Fibroblast of pulmonary artery (primary cell): ENCODE data around the gene ZNF423.

ENCODE experiments used
- DNase-seq: peaks from one replicate; pipeline ENCODE4 v3.0.0-alpha.2; 2010; ENCODE audit warnings: low read depth
- H3K4me3 ChIP-seq: replicated peaks from 2 replicates; pipeline ENCODE4 v1.5.1; 2011; ENCODE audit warnings: low read depth, mild to moderate bottlenecking, control low read depth, low read length, moderate library complexity
- CTCF ChIP-seq: IDR thresholded peaks from 2 replicates; pipeline ENCODE4 v1.5.1; 2011; ENCODE audit warnings: mild to moderate bottlenecking, control low read depth, low read length, inconsistent platforms; ENCODE audit errors: missing control alignments

Gene ZNF423

GRCh38 chr16:49635591-49636581 lies 220.0 kb downstream of the ZNF423 start:
- H3K4me3 ChIP-seq, result no peak overlapping the region
- no peak for TF ChIP-seq CTCF
- DNase-seq, result no peak

GRCh38 chr16:49635009-49635350 lies 220.9 kb downstream of the ZNF423 start:
- DNase-seq, result no peak
- no peak overlapping the region for H3K4me3 ChIP-seq
- TF ChIP-seq CTCF, result no peak

- no peak for TF ChIP-seq CTCF
- no peak for DNase-seq
- H3K4me3 ChIP-seq, result no peak overlapping the region
These were observed 221.5 kb downstream of the ZNF423 start for GRCh38 chr16:49634235-49635008.

- no peak for DNase-seq
- H3K4me3 ChIP-seq, result no peak overlapping the region
- no peak for TF ChIP-seq CTCF
These were observed 223.1 kb downstream of the ZNF423 start for GRCh38 chr16:49632795-49633184.

GRCh38 chr16:49632086-49632794 lies 223.7 kb downstream of the ZNF423 start:
- no peak for TF ChIP-seq CTCF
- DNase-seq, result no peak
- no peak overlapping the region for H3K4me3 ChIP-seq

- peak; percentile 49 for DNase-seq
- no peak for TF ChIP-seq CTCF
- H3K4me3 ChIP-seq, result no peak overlapping the region
These were observed 224.5 kb downstream of the ZNF423 start for GRCh38 chr16:49631187-49632041.
